ENCODE results near the gene STK32B.

DNA sequence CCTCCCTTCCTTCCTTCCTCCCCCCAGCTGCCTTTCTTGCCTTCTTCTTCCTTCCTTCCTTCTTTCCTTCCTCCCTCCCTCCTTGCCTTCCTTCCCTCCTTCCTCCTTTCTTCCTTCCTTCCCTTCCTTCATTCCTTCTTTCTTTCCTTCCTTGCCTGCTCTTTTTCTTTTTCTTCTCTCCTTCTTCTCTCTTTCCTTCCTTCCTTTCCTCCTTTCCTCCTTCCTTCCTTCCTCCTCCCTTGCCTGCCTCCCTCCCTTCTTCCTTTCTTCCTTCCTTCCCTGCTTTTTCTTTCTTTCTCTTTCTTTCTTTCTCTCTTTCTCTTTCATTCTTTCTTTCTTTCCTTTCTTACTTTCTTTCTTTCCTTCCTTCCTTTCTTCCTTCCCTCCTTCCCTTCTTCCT, 49.1 kb downstream of the STK32B start:
- TF ChIP-seq CTCF (IDR thresholded peaks at IDR 0.05), result no peak
- TF ChIP-seq POLR2A (IDR thresholded peaks at IDR 0.05), result no peak

Data from lower leg skin (tissue), 3 donors.